SK-N-SH (cell line): ENCODE measurements around the gene RPP14. TPM values are rescaled to one million over a fixed set of nuclear protein-coding genes. Genes with fewer than 3 reads are reported as not detected.

Source experiments
- CTCF ChIA-PET: fragments of 300-600, 350-600 bp; formaldehyde crosslinking; extraction: SDS; loops from one replicate; lab custom pipeline; 2021; lab: Yijun Ruan, JAX
- POLR2A ChIA-PET: fragments of 350-600 bp; sonication (Branson Sonifier 250); formaldehyde crosslinking; extraction: SDS; loops from one replicate; lab custom pipeline; 2020; ENCODE audit warnings: antibody characterized with exemption, inconsistent platforms; lab: Yijun Ruan, JAX
- DNase-seq: peaks from one replicate; pipeline ENCODE4 v3.0.0; 2012
- H2AFZ ChIP-seq: fragments of 200-600 bp; sonication (generic); 2 replicates; pipeline ENCODE4 v1.8.1; 2016; ENCODE audit warnings: antibody characterized with exemption, mild to moderate bottlenecking, low read depth
- H3F3A ChIP-seq: fragments of 200-600 bp; sonication (generic); replicated peaks from 2 replicates; pipeline ENCODE3; 2016; ENCODE audit warnings: antibody characterized with exemption, mild to moderate bottlenecking; ENCODE audit not compliant: insufficient read depth
- H3K27ac ChIP-seq, 2 experiments: fragments of 200-500 bp in 1 of 2; fragments of 200-600 bp in 1 of 2; sonication (Bioruptor generic) in 1 of 2; sonication (generic), shearing (Covaris generic) in 1 of 2; 2 replicates each; pipeline versions ENCODE4 v1.5.1 to v1.6.1; 2014 to 2016; ENCODE audit warnings: low read depth in 2 of 2, inconsistent platforms in 1 of 2, low read length in 1 of 2, mild to moderate bottlenecking in 1 of 2, mixed read lengths in 1 of 2
- H3K27me3 ChIP-seq: fragments of 200-600 bp; sonication (generic), shearing (Covaris generic); 2 replicates; pipeline ENCODE4 v1.6.1; 2016; ENCODE audit warnings: mixed run types; ENCODE audit not compliant: insufficient read depth
- H3K36me3 ChIP-seq, 2 experiments: fragments of 200-500 bp in 1 of 2; fragments of 200-600 bp in 1 of 2; sonication (Bioruptor generic) in 1 of 2; sonication (generic) in 1 of 2; replicated peaks in 1 of 2; 2 replicates each; pipeline versions ENCODE3 to v1.5.1; 2014 to 2016; ENCODE audit warnings: low read length in 1 of 2, mild to moderate bottlenecking in 1 of 2; ENCODE audit not compliant: insufficient read depth in 2 of 2, control insufficient read depth in 1 of 2
- H3K4me1 ChIP-seq, 2 experiments: fragments of 200-500 bp in 1 of 2; fragments of 200-600 bp in 1 of 2; sonication (Bioruptor generic) in 1 of 2; sonication (generic), shearing (Covaris generic) in 1 of 2; 2 replicates each; pipeline versions ENCODE4 v1.5.1 to v1.6.1; 2014 to 2016; ENCODE audit warnings: low read depth in 1 of 2, low read length in 1 of 2, mixed run types in 1 of 2; ENCODE audit not compliant: insufficient read depth in 2 of 2, control insufficient read depth in 1 of 2
- H3K4me2 ChIP-seq: fragments of 200-600 bp; sonication (generic), shearing (Covaris generic); 2 replicates; pipeline ENCODE4 v1.6.1; 2017; ENCODE audit warnings: mixed run types
- H3K4me3 ChIP-seq, 2 experiments: fragments of 200-500 bp in 1 of 2; fragments of 200-600 bp in 1 of 2; sonication (Bioruptor generic) in 1 of 2; sonication (generic), shearing (Covaris generic) in 1 of 2; 2 replicates each; pipeline versions ENCODE4 v1.5.1 to v1.8.1; 2014 to 2016; ENCODE audit warnings: low read depth in 2 of 2, inconsistent platforms in 1 of 2, low read length in 1 of 2, mild to moderate bottlenecking in 1 of 2, mixed read lengths in 1 of 2, moderate library complexity in 1 of 2
- H3K79me2 ChIP-seq: fragments of 200-600 bp; sonication (generic); 2 replicates; pipeline ENCODE4 v1.8.1; 2017; ENCODE audit warnings: mild to moderate bottlenecking; ENCODE audit not compliant: insufficient read depth
- H3K9ac ChIP-seq: fragments of 200-600 bp; sonication (generic); 2 replicates; pipeline ENCODE4 v1.6.1; 2017; ENCODE audit warnings: mixed run types
- H3K9me2 ChIP-seq: fragments of 200-600 bp; sonication (generic); 2 replicates; pipeline ENCODE4 v1.6.1; 2017; ENCODE audit warnings: mixed run types
- H3K9me3 ChIP-seq: fragments of 200-600 bp; sonication (generic); 2 replicates; pipeline ENCODE4 v1.6.1; 2017; ENCODE audit warnings: mixed run types, mild to moderate bottlenecking, moderate library complexity
- H4K20me1 ChIP-seq: fragments of 200-600 bp; sonication (generic); 2 replicates; pipeline ENCODE4 v1.6.1; 2017; ENCODE audit warnings: mild to moderate bottlenecking, mixed run types; ENCODE audit not compliant: insufficient read depth
- CHD2 ChIP-seq: fragments of 150-350 bp; IDR thresholded peaks from 2 replicates; pipeline ENCODE4 v1.6.1; 2018; ENCODE audit warnings: low read length; ENCODE audit not compliant: partially characterized antibody
- EZH2phosphoT487 ChIP-seq: fragments of 200-600 bp; sonication (generic); IDR thresholded peaks from 2 replicates; pipeline ENCODE4 v1.6.1; 2017; ENCODE audit warnings: low read depth, mixed run types, mild to moderate bottlenecking, antibody characterized with exemption, moderate library complexity, borderline replicate concordance
- FOSL2 ChIP-seq: IDR thresholded peaks from 2 replicates; pipeline ENCODE4 v1.4.0; 2012; ENCODE audit warnings: low read depth, mild to moderate bottlenecking, moderate library complexity, borderline replicate concordance
- FOXJ3 ChIP-seq: sonication (generic); formaldehyde crosslinking; IDR thresholded peaks from 2 replicates; pipeline ENCODE4 v1.5.1; 2020; ENCODE audit warnings: mild to moderate bottlenecking, missing genetic modification reagents
- FOXM1 ChIP-seq: IDR thresholded peaks from 2 replicates; pipeline ENCODE4 v1.4.0; 2012; ENCODE audit warnings: low read depth, mild to moderate bottlenecking
- GABPA ChIP-seq: IDR thresholded peaks from 2 replicates; pipeline ENCODE4 v1.4.0; 2012; ENCODE audit warnings: low read depth, mild to moderate bottlenecking
- GATA2 ChIP-seq: sonication (generic); formaldehyde crosslinking; IDR thresholded peaks from 2 replicates; pipeline ENCODE4 v1.5.0; 2020; ENCODE audit warnings: mild to moderate bottlenecking, missing genetic modification reagents
- IRF3 ChIP-seq: fragments of 150-350 bp; IDR thresholded peaks from 2 replicates; pipeline ENCODE4 v1.6.1; 2016; ENCODE audit warnings: mild to moderate bottlenecking, low read depth, low read length
- MAX ChIP-seq: IDR thresholded peaks from 2 replicates; pipeline ENCODE4 v1.4.0; 2012; ENCODE audit warnings: low read depth
- MEF2A ChIP-seq: IDR thresholded peaks from 2 replicates; pipeline ENCODE4 v1.4.0; 2012; ENCODE audit warnings: low read depth, borderline replicate concordance
- NFIC ChIP-seq: IDR thresholded peaks from 2 replicates; pipeline ENCODE4 v1.4.0; 2012; ENCODE audit warnings: borderline replicate concordance
- NRF1 ChIP-seq: IDR thresholded peaks from 2 replicates; pipeline ENCODE4 v1.6.1; 2012; ENCODE audit warnings: low read depth, mild to moderate bottlenecking, low read length
- PBX3 ChIP-seq: IDR thresholded peaks from 2 replicates; pipeline ENCODE4; 2012
- POLR2AphosphoS5 ChIP-seq: IDR thresholded peaks from 2 replicates; pipeline ENCODE4 v1.6.1; 2012; ENCODE audit warnings: low read depth, low read length
- RAD21 ChIP-seq: IDR thresholded peaks from 2 replicates; pipeline ENCODE4 v1.6.1; 2012; ENCODE audit warnings: mild to moderate bottlenecking, low read length
- RFX5 ChIP-seq: IDR thresholded peaks from 2 replicates; pipeline ENCODE4 v1.6.1; 2012; ENCODE audit warnings: mild to moderate bottlenecking, improper control_type of control experiment, low read length
- RXRA ChIP-seq: IDR thresholded peaks from 2 replicates; pipeline ENCODE4 v1.4.0; 2012; ENCODE audit warnings: low read depth, mild to moderate bottlenecking, borderline replicate concordance
- SIN3A ChIP-seq: IDR thresholded peaks from 2 replicates; pipeline ENCODE4 v1.6.1; 2012; ENCODE audit warnings: low read depth, mild to moderate bottlenecking, low read length, moderate library complexity, borderline replicate concordance
- SMC3 ChIP-seq: IDR thresholded peaks from 2 replicates; pipeline ENCODE4 v1.6.1; 2012; ENCODE audit warnings: low read depth, low read length, improper control_type of control experiment
- TAF1 ChIP-seq: IDR thresholded peaks from 2 replicates; pipeline ENCODE4 v1.6.1; 2012; ENCODE audit warnings: low read depth, mild to moderate bottlenecking, low read length, moderate library complexity, borderline replicate concordance
- TCF12 ChIP-seq: IDR thresholded peaks from 2 replicates; pipeline ENCODE4 v1.4.0; 2012
- TEAD4 ChIP-seq: IDR thresholded peaks from 2 replicates; pipeline ENCODE4 v1.4.0; 2012; ENCODE audit warnings: mild to moderate bottlenecking, borderline replicate concordance; ENCODE audit not compliant: insufficient read depth
- whole genome bisulfite sequencing: methylation state at CpG from one replicate; pipeline ENCODE4 v1.1.6; 2017; ENCODE audit warnings: low lambda C conversion rate; 5-methylcytosine and 5-hydroxymethylcytosine counted together
- polyA plus RNA-seq, 3 experiments: library from polyadenylated mRNA; depleted of rRNA; stranded (reverse); fragments of >200 nt; gene quantifications; 2 replicates each; pipeline ENCODE4 v1.2.3, GENCODE V29; 2012
- TF ChIP-seq, protein P1 (sequence below): IDR thresholded peaks from 2 replicates; pipeline ENCODE4 v1.6.1; 2012; ENCODE audit warnings: mild to moderate bottlenecking, low read depth, low read length, moderate library complexity
- TF ChIP-seq, protein P2 (sequence below): fragments of 150-350 bp; IDR thresholded peaks from 2 replicates; pipeline ENCODE4 v1.6.1; 2017; ENCODE audit warnings: antibody characterized with exemption, low read length, low read depth, borderline replicate concordance

RPP14 gene
- polyA plus RNA-seq, 1 of the 3 experiments (the other 2 are of a cell fraction), result 8.3 TPM

DNA sequence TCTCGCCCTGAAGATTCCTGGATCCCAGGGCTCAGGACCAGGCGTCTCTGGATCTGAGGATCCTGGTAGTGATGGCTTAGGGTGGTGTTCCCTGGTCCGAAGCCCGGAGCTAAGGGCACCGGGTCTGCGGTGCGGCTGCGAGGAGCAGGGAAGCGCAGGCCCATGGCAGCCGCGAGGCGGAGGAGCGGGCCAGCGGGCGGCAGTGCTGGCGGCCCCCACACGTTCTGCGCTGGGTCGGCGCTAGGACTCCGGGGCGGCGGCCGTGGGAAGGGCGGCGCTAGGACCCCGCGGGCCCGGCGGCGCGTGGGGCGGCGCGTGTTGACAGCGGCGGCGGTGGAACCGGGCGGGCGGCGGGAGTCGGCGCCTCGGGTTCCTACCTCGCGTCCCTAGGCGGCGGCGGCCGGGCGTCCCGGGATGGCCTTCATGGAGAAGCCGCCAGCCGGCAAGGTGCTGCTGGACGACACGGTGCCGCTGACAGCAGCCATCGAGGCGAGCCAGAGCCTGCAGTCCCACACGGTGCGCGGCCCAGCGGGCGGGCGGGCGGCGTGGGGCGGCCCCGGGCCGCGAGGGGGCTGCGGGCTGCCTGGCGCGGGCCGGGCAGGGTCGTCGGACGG lies 26.6 kb downstream of the RPP14 start, which contains the start of gene PXK:
PXK (plus strand) TSS at position 318 of the 614 bp plus-strand sequence; CDS start at position 415, 97 bp downstream.
- peak within 1 kb of the TSS; percentile 92 for H3K4me2 ChIP-seq
- H2AFZ ChIP-seq, result peak within 1 kb of the TSS; percentile 82; the same call in 1 of the 2 replicates
- no peaks in the 10 kb centered on the region for H3K9me2 ChIP-seq
- no peaks in the 10 kb centered on the region for H3K9me3 ChIP-seq
- H4K20me1 ChIP-seq, result no peaks in the 10 kb centered on the region
- H3K79me2 ChIP-seq, result peaks cover 27% of the 10 kb centered on the region; the same call in 1 of the 2 replicates
- peak within 1 kb of the TSS; percentile 7 to 88; a peak in 2 of 4 replicates for H3K27ac ChIP-seq
- H3K27me3 ChIP-seq, result no peaks in the 10 kb centered on the region
- H3K4me1 ChIP-seq, result peaks cover 4 to 11% of the 10 kb centered on the region in 2 experiments; a peak in 3 of 4 replicates
- ChIA-PET CTCF (interaction anchor here (0.7 to 4.9 kb wide), 11 partner anchors 17 to 162 kb away, joined by 3 to 24 read pairs (median 4); partner anchors contain the start of genes HTD2, KCTD6 and RPP14), POLR2A (interaction anchor here (1.3 to 1.6 kb wide), 2 partner anchors 27 kb away, joined by 3 to 5 read pairs; partner anchors contain the start of genes HTD2 and RPP14)
- H3K4me3 ChIP-seq, result peak within 1 kb of the TSS; percentile 67 to 83
- peaks cover 20% of the 10 kb centered on the region for H3F3A ChIP-seq
- 0% methylated on average over 20 of the region's 79 CpGs for WGBS
- DNase-seq, result peak; percentile 94
- H3K9ac ChIP-seq, result peak within 1 kb of the TSS; percentile 55
- H3K36me3 ChIP-seq, result no peaks in the 10 kb centered on the region
- TF ChIP-seq SMC3 (peak; percentile 22; the same call in 1 of the 2 replicates), POLR2AphosphoS5 (no peak), IRF3 (no peak), RAD21 (peak; percentile 33; the same call in 1 of the 2 replicates), GATA2 (CRISPR knock-in tag) (no peak), NRF1 (no peak; the same call in 1 of the 2 replicates), MEF2A (no peak), FOXM1 (no peak), EZH2phosphoT487 (no peak), MAX (peak; percentile 88), FOSL2 (no peak), CHD2 (peak; percentile 27), TEAD4 (no peak), NFIC (no peak), TCF12 (no peak), RXRA (no peak), PBX3 (peak; percentile 65), RFX5 (no peak), FOXJ3 (CRISPR knock-in tag) (no peak), SIN3A (peak; percentile 78; the same call in 1 of the 2 replicates), GABPA (no peak), TAF1 (peak; percentile 70; the same call in 1 of the 2 replicates)
- TF ChIP-seq, protein P1, sequence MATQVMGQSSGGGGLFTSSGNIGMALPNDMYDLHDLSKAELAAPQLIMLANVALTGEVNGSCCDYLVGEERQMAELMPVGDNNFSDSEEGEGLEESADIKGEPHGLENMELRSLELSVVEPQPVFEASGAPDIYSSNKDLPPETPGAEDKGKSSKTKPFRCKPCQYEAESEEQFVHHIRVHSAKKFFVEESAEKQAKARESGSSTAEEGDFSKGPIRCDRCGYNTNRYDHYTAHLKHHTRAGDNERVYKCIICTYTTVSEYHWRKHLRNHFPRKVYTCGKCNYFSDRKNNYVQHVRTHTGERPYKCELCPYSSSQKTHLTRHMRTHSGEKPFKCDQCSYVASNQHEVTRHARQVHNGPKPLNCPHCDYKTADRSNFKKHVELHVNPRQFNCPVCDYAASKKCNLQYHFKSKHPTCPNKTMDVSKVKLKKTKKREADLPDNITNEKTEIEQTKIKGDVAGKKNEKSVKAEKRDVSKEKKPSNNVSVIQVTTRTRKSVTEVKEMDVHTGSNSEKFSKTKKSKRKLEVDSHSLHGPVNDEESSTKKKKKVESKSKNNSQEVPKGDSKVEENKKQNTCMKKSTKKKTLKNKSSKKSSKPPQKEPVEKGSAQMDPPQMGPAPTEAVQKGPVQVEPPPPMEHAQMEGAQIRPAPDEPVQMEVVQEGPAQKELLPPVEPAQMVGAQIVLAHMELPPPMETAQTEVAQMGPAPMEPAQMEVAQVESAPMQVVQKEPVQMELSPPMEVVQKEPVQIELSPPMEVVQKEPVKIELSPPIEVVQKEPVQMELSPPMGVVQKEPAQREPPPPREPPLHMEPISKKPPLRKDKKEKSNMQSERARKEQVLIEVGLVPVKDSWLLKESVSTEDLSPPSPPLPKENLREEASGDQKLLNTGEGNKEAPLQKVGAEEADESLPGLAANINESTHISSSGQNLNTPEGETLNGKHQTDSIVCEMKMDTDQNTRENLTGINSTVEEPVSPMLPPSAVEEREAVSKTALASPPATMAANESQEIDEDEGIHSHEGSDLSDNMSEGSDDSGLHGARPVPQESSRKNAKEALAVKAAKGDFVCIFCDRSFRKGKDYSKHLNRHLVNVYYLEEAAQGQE, result no peak
- TF ChIP-seq, protein P2, sequence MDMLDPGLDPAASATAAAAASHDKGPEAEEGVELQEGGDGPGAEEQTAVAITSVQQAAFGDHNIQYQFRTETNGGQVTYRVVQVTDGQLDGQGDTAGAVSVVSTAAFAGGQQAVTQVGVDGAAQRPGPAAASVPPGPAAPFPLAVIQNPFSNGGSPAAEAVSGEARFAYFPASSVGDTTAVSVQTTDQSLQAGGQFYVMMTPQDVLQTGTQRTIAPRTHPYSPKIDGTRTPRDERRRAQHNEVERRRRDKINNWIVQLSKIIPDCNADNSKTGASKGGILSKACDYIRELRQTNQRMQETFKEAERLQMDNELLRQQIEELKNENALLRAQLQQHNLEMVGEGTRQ, result no peak
